HG03378 (cell line): Measurements from ENCODE around the gene CCL15.
"Not testable (repeated sequence)": the region's sequence is repeated elsewhere in the genome, so short reads cannot be mapped to it uniquely, and the experiment has no call there.

Experiments used
- ATAC-seq: cut with Tn5 transposase; IDR thresholded peaks from one replicate; pipeline ENCODE4 v1.9.1; 2021; ENCODE audit warnings: mild to moderate bottlenecking, moderate library complexity; ENCODE audit not compliant: unreplicated experiment

CCL15 gene

GRCh38 chr17:36001110-36001771 lies at the start of gene CCL15:
CCL15 (minus strand) TSS chr17:36001553; CDS start chr17:36001492, 61 bp downstream.
- ATAC-seq, result no peak

- ATAC-seq, result no peak
Measured at GRCh38 chr17:36049643-36050042, 48.3 kb upstream of the CCL15 start.

- ATAC-seq, result no peak
Measured at GRCh38 chr17:36048066-36048465, 46.7 kb upstream of the CCL15 start.

GRCh38 chr17:36036235-36036634 lies 34.9 kb upstream of the CCL15 start:
- no peak for ATAC-seq

GRCh38 chr17:36034127-36034526 lies 32.8 kb upstream of the CCL15 start:
- peak; percentile 54 for ATAC-seq

- no peak for ATAC-seq
Measured at GRCh38 chr17:36030956-36031355, 29.6 kb upstream of the CCL15 start.

GRCh38 chr17:36027761-36028160 lies 26.4 kb upstream of the CCL15 start:
- ATAC-seq, result no peak

- no peak for ATAC-seq
Measured at GRCh38 chr17:36024106-36024869, 22.9 kb upstream of the CCL15 start.

- ATAC-seq, result no peak
Measured at GRCh38 chr17:36019423-36019822, 18.1 kb upstream of the CCL15 start.

GRCh38 chr17:36017799-36018198 lies 16.4 kb upstream of the CCL15 start, which contains the start of gene CCL23:
CCL23 (minus strand) TSS chr17:36017972; CDS start chr17:36017897, 75 bp downstream.
- no peak for ATAC-seq

- no peak for ATAC-seq
Measured at GRCh38 chr17:36016555-36016954, 15.2 kb upstream of the CCL15 start.

- not testable (repeated sequence) for ATAC-seq
Measured at GRCh38 chr17:36015895-36016294, 14.5 kb upstream of the CCL15 start.

GRCh38 chr17:36014946-36015345 lies 13.6 kb upstream of the CCL15 start:
- ATAC-seq, result no peak

- ATAC-seq, result no peak
Measured at GRCh38 chr17:36011201-36011600, 9.8 kb upstream of the CCL15 start.

GRCh38 chr17:36008998-36009665 lies 7.8 kb upstream of the CCL15 start:
- no peak for ATAC-seq

- no peak for ATAC-seq
Measured at GRCh38 chr17:36004594-36005108, 3.3 kb upstream of the CCL15 start.

- ATAC-seq, result no peak
Measured at GRCh38 chr17:36002631-36003030, 1.3 kb upstream of the CCL15 start.

GRCh38 chr17:36001862-36002603 lies 680 bp upstream of the CCL15 start:
- ATAC-seq, result no peak

GRCh38 chr17:36000732-36001109 lies 632 bp downstream of the CCL15 start:
- ATAC-seq, result no peak

GRCh38 chr17:35998756-35999155 lies 2.6 kb downstream of the CCL15 start:
- ATAC-seq, result no peak

GRCh38 chr17:35998018-35998545 lies 3.3 kb downstream of the CCL15 start:
- ATAC-seq, result no peak
